CD4-positive, alpha-beta T cell treated with Interleukin-21 for 1 hour (primary cell): ENCODE results near the gene ZNF791.
"Not testable (repeated sequence)": the region's sequence is repeated elsewhere in the genome, so short reads cannot be mapped to it uniquely, and the experiment has no call there.

Experiments
- DNase-seq: peaks from one replicate; pipeline ENCODE4 v3.0.0-alpha.2; 2020

The ZNF791 gene

GRCh38 chr19:12668346-12668745 lies 57.6 kb downstream of the ZNF791 start:
- no peak for DNase-seq

DNA sequence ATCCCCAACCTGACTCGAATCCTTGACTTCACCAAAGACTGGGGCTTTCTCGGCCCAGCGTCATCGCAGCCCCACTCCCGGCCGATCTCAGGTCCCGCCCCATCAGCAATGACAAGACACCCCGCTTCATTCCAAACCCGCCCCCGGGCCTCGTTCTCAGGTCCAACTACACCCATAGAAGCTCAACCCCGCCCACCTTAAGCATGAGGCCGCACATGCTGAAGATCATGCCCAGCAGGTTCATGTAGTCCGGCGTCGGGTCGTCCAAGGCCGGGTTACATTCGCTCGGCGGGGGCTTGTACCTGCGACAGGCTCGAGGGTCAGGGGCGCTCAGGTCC lies 58.2 kb downstream of the ZNF791 start:
- DNase-seq, result peak; percentile 85

GRCh38 chr19:12669270-12670158 lies 58.8 kb downstream of the ZNF791 start:
- peak; percentile 83 for DNase-seq

GRCh38 chr19:12670159-12670928 lies 59.6 kb downstream of the ZNF791 start:
- DNase-seq, result no peak

DNA sequence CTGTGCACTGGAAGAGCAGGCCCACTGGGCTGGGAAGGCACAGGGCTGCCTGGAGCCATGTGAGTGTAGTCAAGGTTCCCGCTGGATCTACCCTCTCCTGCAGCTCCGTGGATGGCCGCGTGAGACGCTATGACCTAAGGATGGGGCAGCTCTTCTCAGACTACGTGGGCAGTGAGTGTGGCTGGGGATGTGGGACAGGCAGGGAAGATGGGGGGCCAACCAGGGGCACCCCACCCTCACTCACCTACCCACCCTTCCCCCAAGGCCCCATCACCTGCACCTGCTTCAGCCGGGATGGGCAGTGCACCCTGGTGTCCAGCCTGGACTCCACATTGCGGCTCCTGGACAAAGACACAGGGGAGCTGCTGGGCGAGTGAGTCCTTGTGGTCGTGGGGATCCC lies 62.0 kb downstream of the ZNF791 start:
- DNase-seq, result no peak

GRCh38 chr19:12675399-12675798 lies 64.7 kb downstream of the ZNF791 start:
- no peak for DNase-seq

GRCh38 chr19:12675940-12676339 lies 65.2 kb downstream of the ZNF791 start:
- DNase-seq, result no peak

GRCh38 chr19:12676384-12676792 lies 65.7 kb downstream of the ZNF791 start:
- DNase-seq, result peak; percentile 84

GRCh38 chr19:12676928-12677327 lies 66.2 kb downstream of the ZNF791 start:
- no peak for DNase-seq

GRCh38 chr19:12678039-12678438 lies 67.3 kb downstream of the ZNF791 start:
- not testable (repeated sequence) for DNase-seq

- no peak for DNase-seq
These were observed 69.3 kb downstream of the ZNF791 start for GRCh38 chr19:12680034-12680433.

DNA sequence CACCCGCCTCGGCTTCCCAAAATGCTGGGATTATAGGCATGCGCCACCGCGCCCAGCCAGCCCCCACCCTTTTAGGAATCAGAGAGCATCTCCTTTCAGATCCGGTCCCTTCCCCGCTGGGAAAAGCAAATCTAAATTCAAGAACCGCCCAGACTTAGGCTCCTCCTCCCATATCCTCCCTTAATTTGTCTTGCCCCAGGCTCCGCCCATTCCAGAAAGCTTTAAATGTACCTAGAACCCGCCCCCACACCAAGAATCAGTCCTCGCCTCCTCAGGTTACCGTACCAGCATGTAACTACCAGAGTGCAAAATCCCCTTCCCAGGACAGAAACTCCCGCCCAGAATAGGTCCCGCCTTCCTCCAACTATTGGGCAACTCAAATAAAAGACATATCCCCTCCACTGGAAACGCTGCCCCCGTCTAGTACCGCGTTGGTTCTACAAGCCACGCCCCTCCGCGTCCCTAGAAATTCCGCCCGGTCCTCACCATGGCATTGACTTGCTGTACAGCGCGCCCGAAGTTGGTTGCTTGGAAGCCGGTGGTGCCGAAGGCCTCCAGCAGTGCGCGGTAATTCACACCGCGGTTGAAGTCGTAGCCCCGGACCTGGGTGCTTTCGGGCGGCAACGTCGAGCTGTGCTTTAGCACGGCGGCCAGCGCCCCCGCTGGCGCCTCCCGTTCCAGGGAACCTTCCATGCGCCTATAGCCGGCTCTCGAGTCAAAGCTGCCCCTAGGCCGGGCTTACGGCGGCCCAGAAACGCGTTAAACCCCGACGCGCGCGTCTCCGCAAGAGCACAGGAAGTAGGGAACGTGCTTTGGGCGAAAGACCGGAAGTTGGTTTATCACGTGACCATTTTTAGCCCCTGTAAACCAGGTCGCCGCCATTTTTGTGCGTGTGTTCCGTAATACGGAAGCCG lies 70.6 kb downstream of the ZNF791 start, which contains the start of gene DHPS:
Gene DHPS, minus strand, starts transcription at position 807 of the 914 bp plus-strand sequence. Its CDS starts 114 bp downstream, at position 693.
- DNase-seq, result peak; percentile 96
